ENCODE data around the gene DNAH1.

Gene DNAH1

DNA sequence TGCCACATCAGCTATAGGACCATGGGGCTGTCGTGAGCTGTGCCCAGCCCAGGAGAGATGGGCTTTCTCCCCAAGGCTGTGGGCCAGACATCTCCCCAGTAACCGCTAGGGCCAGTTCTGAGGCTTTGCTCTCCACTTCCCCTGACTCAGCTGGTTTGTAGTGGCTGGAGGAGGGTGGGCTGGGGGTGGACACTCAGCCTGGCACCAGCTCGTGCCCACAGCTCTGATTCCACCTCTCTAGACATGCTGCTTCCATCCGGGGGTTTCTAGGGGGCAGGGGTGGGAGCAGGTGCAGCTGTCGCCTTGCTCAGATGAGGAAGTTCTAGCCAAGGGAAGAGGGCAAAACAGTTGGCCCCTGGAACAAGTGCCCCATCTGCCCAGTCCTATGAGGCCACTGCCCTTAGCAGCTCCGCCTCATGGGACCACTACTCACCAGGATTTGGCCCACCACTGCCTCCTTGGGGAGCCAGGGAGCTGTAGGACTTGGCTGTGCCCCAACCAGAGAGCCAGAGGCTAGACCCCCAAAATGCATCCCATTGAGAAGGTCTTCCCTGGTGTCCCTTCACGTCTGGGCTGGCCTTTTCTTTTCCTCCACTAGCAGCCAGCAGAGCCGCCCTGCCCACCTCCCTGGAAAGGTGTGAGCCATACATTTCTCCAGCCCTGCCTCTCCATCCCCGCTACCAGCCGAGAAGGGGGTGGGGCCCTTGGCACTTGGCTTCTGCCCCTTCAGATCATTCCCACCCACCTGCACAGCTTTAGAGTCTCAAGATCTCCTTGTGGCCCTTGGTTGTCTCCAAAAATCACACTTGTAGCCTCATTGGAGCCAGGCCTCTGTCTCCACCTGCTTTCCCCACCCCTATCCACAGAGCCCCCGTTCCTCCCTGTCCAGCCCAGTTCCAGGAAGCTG, 18.6 kb upstream of the DNAH1 start:
- no peak for TF ChIP-seq ZNF274 (IDR thresholded peaks at IDR 0.05; ENCODE audit: low read depth, low read length)
- H3K4me3 ChIP-seq (ENCODE audit: low read length) = no peak overlapping the region

DNA sequence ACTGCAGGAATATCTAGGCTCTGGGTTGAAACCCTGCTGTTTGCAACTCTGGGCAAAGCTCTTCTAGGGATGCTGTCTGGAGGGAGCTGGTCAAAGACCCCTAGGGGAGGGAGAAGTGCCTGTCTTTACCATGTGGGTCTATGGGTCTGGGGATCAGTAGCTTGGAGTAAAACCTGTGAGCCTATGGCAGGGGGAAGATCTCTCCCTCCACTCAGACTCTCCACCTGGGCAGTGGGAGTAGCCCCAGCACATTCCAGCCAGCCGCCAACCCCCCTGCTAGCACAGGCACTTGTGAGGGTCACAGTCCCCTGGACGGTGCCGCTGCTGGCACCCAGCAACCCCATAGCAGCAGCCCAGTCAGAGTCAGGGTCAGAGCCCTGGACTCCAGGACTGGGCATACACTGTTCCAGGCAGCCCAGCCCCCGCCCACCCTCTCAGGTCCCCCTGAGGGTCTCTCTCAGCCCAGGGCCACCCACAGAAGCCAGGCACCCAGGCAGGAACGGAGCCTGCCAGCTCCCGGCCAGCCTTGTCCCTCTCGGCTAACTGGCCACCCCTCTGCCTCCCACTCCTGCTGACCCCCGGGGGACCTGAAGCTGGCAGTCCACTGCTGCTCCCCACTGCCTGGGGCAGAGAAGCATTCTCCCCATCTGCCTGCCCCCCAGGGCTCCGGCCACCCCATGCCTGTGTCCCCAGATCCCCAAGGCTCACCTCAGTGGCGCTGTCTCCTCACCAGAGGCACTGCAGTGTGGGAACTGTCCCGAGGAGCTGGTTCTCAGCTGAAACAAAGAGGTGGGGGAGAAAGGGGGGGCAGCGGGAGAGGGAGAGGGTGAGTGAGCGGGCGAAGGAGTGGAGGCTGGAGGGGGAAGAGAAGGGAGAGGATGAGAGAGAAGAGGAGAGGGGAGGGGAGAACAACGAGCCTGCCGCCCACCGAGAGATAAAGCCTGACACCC, 17.7 kb upstream of the DNAH1 start:
- TF ChIP-seq ZNF274 (IDR thresholded peaks at IDR 0.05; ENCODE audit: low read depth, low read length) = no peak

DNA sequence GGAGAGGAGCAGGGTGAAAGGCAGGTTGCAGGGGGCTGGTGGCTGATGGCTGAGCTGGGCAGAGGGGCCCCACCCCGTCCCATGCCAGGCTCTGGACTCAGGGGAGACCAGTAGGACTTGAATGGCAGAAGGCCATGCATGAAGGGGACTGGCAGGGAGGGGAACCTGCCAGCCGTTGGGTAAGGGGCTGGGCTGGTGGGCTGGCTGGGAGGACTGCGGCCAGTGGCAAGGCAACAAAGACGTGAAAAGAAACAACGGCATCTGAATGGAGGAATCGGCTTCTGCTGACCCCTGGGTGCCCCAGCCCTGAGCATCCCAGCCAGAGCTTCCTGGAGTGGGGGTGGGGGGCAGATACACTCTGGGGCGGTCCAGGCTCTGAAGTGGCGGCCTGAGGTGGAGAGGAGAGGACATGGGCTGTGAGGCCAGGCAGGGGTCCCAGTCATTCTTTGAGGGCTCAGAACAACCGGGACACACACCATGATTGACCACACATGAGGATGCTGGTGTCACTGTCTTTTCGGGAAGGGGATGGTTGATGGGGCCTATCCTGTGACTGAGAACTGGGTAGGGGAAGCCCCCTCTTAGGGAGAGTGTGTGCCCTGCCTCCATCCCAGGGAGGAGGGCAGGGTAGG, 16.8 kb upstream of the DNAH1 start:
- no peak for TF ChIP-seq ZNF274 (IDR thresholded peaks at IDR 0.05; ENCODE audit: low read depth, low read length)
- H3K4me3 ChIP-seq (ENCODE audit: low read length) = no peak overlapping the region

More for the DNA sequence above, 17.7 kb upstream of the DNAH1 start:
- H3K4me3 ChIP-seq (ENCODE audit: low read length) = no peak overlapping the region

DNA sequence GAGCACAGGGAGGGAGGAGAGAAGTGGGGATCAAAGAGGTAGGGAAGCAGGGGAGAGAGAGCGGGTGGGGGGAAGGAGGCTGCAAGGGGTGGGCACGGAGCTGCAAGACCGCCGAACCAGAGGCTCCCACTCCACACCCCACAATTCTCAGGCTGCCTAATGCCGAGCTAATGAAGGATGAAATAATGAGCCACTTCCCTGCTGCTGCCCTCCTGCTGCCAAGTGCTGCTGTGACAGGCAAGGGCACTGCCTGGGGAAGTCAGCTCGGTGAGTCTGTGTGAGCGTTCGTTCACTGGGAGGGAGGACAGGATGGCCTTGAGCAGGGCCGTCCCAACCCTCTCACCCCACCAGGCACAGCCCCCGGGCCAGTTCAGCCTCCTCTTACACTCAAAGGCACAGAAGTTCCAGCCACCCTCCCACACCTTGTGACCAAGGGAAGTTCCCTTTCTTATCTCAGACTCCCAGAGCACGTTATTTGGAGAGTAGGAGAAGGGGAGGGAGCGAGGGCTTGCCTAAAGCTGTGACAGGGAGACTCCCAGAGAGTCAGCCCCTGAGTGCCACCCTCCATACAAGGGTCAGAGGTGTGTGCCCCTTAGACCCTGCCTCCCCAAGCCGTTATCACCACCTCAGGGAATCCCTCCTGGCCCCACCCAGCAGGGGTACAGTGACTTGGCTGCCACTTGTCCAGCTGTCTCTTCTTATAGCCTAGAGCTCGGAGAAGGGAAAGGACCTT, 16.1 kb upstream of the DNAH1 start:
- no peak for TF ChIP-seq ZNF274 (IDR thresholded peaks at IDR 0.05; ENCODE audit: low read depth, low read length)
- no peak overlapping the region for H3K4me3 ChIP-seq (ENCODE audit: low read length)

DNA sequence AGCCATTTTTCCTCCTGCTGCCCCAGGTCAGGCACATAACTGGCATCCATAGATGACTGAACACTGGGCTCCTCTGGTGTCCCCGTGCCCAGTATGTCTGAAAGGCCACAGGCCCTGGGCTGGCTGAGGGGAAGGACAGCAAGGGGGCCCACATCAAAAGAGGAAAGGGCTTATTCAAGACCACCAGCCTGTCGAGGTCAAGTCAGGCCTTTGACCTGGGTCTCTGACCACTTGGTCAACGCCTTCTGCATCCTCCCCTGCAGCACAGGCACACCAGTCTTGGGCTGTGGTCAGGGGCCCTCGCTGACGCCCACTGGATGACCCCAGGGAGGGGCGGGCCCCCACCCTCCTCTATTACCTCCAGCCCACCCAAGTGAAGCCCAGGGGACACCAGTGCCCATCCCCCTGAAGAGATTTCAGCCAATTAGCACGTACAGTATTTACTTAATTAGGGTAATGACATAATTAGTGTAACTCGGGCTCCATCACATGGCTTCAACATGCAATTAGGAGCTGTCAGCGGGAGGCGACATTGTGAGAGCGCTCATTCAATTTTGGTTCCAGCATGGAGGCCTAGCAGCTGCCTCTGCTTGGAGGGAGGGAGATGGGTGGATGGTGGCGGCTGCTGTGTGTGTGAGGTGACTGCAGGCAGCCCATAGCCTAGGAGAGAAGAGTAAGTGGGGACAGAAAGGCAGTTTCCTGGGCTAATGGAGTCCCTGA, 13.5 kb upstream of the DNAH1 start:
- no peak overlapping the region for H3K4me3 ChIP-seq (ENCODE audit: low read length)
- no peak for TF ChIP-seq ZNF274 (IDR thresholded peaks at IDR 0.05; ENCODE audit: low read depth, low read length)

DNA sequence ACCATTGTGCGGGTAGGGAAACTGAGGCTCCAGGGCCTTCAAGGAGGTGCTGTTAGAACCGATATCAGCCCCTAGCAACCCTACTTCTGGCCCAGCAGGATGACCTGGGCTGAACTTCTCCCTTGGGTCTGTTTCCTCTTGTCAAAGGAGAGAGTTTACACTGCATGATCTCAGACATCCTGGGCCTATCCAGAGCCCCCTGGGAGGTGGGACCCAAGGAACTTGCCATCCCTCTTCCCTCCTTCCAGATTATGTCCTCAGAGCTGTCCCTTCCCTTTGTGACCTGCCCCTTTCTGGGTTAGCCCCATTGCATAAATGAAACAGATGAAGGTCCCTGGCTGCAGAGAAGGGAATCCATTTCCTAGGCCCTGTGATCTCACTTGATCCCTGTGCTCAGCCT, 12.3 kb upstream of the DNAH1 start:
- TF ChIP-seq ZNF274 (IDR thresholded peaks at IDR 0.05; ENCODE audit: low read depth, low read length) = no peak
- no peak overlapping the region for H3K4me3 ChIP-seq (ENCODE audit: low read length)

DNA sequence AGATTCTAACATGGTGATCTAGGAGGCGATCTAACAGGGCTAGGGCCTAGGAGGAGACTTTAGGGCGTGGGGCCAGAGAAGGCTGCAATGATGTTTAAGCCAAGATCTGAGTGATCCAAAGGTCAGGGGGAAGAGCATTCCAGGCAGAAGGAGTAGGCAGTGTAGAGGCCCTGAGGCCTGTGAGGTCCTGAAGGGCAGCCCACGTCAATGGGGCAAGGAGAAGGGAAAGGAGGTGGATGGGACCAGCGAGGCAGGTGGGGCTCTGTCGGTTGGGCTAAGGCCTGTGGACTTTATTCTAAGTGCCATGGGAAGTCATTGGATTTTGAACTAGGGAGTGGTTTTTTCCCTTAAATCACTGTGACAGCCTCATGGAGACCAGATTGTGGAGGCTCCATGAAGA, 10.2 kb upstream of the DNAH1 start:
- no peak for TF ChIP-seq ZNF274 (IDR thresholded peaks at IDR 0.05; ENCODE audit: low read depth, low read length)
- no peak overlapping the region for H3K4me3 ChIP-seq (ENCODE audit: low read length)

DNA sequence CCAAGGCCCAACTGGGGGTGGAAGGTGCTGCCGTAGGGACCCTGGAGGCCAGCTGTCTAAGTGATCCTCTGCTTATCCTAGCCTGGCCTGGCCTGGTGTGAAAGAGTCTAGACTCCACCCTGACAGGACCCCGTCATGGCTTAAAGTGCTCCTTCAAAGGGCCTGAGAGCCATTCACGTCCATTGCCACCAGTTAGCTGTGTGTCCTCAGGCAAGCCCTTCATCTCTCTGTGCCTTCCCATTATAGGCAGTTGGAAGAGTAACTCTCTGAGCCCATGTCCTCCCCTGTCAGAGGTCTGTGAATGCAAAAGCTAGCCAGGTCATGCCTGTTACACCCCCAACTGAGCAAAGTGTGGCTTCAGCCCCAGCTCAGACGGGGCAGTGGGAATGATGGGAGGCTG, 9.1 kb upstream of the DNAH1 start:
- H3K4me3 ChIP-seq (ENCODE audit: low read length) = no peak overlapping the region
- TF ChIP-seq ZNF274 (IDR thresholded peaks at IDR 0.05; ENCODE audit: low read depth, low read length) = no peak

DNA sequence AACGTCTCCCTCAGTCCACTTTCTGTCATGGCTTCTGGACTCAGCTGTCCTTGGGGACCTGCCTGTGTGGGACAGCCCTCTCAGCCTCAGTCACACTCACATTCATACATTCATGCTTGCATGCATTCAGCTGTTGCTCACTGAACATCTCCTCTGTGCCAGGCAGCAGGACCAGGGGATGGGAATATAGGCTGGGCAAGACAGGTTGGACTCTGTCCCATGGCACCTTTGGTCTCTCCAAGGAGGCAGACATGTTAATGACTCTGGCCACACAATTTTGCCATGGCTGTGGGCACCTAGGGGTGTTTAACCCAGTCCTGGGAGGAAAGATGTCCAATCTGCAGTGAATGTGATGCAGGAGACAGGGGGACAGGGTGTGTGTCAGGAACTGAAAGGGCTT, 7.8 kb upstream of the DNAH1 start:
- no peak for TF ChIP-seq ZNF274 (IDR thresholded peaks at IDR 0.05; ENCODE audit: low read depth, low read length)
- H3K4me3 ChIP-seq (ENCODE audit: low read length) = no peak overlapping the region

DNA sequence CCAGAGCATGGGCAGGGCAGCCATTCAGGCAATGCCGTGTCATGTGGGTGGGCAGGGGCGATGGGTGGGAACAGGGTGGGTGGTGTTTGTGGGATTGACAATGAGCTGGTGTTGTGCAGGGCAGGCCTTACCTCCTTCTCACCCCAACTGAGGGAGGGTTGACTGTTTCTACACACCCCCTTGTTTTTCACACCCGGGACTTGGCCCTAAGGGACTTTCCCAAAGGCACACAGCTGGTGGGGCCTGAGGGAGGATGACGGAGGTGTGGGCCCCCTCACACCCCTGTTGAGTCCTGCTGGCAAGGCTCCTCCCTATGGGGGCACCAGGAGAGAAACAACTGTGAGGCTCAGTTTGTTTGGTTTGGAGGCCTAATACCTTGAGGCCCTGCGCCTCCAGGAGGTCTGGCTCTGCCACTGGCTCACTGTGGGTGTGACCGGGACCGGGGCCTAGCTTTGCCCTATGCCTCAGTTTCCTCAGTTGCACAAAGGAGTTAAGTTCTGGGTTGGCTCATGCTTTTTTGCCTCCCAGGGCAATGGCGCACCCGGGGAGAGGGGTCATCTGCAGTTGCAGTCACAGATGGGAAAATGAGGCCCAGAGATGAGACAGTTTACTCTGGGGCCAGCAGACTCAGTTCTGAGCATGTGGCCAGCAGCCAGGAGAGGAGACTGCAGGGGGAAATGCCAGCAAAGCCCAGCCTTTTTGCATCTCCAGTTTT, 5.1 kb upstream of the DNAH1 start:
- H3K4me3 ChIP-seq (ENCODE audit: low read length) = no peak overlapping the region
- TF ChIP-seq ZNF274 (IDR thresholded peaks at IDR 0.05; ENCODE audit: low read depth, low read length) = no peak

DNA sequence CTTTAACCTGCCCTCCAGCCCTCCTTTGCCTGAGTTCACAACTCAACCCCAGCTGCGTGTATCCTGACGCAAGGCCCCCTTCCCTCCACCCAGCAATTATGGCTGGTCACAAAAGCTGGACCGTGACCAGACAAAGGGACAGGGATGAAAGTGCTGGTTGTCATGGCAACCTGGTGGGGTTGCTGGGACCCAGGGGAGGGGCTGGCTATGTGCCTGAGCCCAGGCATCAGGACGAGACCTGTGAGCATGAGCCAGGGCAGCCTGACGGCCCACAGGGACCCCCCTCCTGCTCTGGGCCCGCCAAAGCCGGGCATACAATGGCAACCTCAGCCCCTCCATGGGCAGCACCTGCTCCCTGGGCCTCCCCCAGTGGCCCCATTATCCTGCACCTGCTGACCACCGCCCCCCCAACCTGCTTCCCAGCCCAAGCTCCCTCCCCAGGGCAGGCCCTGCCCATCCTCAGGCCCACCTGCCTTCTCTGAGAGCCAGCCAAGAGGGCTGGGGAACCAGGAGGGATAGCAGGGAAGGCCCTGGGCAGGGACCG, 4.5 kb upstream of the DNAH1 start:
- no peak for TF ChIP-seq ZNF274 (IDR thresholded peaks at IDR 0.05; ENCODE audit: low read depth, low read length)
- H3K4me3 ChIP-seq (ENCODE audit: low read length) = no peak overlapping the region

DNA sequence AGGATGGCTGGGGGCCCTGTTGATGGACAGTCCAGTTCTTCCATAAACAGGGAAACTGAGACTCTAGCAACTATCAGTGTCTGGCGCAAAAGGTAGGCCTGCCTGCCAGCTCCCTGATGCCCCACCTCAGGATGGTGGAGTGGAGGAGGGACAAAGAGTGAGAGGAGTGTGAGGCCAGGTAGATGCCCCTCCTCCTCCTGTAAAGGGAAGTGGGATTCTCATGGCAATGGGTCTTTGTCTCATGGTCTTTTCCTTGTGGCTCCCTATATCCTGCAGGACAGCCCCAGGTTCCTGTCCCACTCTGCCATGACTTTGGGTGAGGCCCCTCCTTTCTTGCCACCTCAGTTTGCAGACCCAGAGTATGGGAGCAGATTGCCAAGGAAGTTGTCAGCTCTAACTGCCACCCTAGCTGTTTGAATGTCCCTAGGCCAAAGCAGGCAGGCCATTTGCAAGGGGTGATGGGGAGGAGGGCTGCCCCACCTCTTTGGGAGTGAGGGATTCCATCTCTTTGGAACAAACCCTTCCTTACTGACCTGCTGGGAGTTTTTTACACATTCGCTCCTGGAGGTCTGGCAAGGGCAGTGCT, 2.8 kb upstream of the DNAH1 start:
- TF ChIP-seq ZNF274 (IDR thresholded peaks at IDR 0.05; ENCODE audit: low read depth, low read length) = no peak
- H3K4me3 ChIP-seq (ENCODE audit: low read length) = no peak overlapping the region; the same call in 1 of the 2 replicates

Data from GM08714 (cell line).